AG09319 (cell line): ENCODE data around the gene GNMT.
A peak's percentile ranks its signal among the peaks of the same experiment; 100 is the strongest.

Experiments
- DNase-seq: peaks from one replicate; pipeline ENCODE4 v3.0.0-alpha.2; 2010; ENCODE audit warnings: low read depth; ENCODE audit errors: extremely low read depth
- TF ChIP-seq, protein P1 (sequence below): IDR thresholded peaks from 2 replicates; pipeline ENCODE4 v1.5.1; 2011; ENCODE audit warnings: low read depth, mild to moderate bottlenecking, inconsistent platforms, low read length, moderate library complexity

GNMT gene

DNA sequence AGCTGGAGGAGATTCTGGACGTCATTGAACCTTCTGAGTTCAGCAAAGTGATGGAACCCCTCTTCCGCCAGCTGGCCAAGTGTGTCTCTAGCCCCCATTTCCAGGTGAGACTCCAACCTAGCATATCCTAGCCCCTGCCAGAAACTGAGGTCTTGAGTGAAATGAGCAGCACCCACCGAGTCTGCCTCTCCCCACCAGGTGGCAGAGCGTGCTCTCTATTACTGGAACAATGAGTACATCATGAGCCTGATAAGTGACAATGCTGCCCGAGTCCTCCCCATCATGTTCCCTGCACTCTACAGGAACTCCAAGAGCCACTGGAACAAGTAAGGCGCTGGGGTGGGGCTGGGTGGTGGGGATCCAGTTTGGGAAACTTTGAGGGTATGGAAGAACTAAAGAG is 48.6 kb downstream of the GNMT start:
- DNase-seq: no peak
- TF ChIP-seq, protein P1, sequence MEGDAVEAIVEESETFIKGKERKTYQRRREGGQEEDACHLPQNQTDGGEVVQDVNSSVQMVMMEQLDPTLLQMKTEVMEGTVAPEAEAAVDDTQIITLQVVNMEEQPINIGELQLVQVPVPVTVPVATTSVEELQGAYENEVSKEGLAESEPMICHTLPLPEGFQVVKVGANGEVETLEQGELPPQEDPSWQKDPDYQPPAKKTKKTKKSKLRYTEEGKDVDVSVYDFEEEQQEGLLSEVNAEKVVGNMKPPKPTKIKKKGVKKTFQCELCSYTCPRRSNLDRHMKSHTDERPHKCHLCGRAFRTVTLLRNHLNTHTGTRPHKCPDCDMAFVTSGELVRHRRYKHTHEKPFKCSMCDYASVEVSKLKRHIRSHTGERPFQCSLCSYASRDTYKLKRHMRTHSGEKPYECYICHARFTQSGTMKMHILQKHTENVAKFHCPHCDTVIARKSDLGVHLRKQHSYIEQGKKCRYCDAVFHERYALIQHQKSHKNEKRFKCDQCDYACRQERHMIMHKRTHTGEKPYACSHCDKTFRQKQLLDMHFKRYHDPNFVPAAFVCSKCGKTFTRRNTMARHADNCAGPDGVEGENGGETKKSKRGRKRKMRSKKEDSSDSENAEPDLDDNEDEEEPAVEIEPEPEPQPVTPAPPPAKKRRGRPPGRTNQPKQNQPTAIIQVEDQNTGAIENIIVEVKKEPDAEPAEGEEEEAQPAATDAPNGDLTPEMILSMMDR: peak; percentile 33

DNA sequence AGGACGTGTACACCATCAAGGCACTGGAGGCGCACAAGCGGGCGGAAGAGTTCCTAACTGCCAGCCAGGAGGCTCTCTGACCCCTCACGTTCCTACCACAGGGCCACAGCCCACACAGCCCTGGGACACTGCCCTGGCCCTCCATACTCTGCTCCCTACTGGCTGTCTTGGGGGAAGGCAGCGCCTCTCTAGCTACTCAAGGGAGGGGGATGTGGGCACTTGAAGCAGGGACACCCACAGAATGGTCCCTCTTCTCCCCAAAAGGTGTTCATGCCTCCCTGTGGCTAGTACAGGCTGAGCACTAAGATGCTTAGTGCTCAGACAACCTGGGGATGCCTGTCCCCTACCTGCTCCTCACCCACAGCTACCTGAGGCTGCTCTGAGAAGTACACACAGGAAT is 50.7 kb downstream of the GNMT start:
- no peak for DNase-seq

DNA sequence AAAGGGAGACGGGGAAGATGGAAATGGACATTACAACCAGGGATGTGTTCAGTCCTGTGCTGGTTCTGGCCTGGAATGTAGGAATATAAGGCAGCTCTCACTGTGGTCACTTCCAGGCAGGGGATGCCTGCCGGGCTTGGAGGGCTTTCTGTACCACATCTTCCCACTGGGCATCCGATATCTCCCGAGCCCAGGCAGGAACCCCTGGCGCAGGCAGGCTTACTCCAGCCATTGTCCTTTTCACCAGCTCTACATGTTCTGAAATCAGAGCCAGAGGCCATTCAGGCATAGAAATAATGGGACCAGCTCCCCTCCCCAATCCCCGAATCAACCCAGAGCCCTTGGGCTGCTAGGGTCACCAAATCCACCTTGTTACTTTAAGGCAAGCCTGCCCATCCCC is 51.8 kb downstream of the GNMT start:
- DNase-seq: no peak
- TF ChIP-seq, protein P1: no peak

More for the DNA sequence above, 50.7 kb downstream of the GNMT start:
- TF ChIP-seq, protein P1: no peak

DNA sequence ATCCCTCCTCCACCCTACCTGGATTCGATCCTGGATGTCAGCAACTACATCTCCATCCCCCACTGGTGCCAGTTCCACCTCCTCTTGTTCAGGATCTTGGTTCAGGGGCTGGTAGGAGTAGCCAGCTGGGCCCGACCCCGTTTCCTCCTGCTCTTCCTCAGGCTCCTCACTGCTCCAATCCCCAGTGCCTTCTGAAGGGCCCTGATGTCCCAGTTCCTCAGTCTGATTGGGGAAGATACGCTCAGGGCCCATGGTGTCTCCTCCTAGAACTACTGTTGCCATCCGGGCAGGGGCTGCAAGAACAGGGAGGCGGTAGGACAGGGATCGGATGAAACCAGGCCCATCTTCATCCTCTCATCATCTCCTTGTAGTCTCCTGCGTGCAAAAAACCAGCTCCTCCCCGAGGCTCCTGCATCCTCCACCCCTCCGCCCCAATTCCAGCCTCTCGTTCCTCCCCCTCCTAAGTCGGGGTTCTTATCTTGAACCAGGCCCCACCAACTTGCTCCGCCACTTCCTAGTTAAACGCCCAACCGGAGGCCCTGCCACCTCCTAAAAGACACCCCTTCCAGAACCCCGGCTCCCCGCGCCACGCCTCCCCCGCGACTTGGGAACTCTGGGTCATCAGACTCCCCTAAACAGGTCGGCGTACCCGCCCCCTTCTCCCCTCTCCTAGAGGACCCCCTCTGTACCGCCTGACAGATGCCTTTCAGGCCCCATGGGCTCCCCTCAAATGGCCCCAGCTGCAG is 52.7 kb downstream of the GNMT start:
- no peak for DNase-seq

More for the DNA sequence above, 52.7 kb downstream of the GNMT start:
- TF ChIP-seq, protein P1: no peak
